K562 (cell line): Measurements from ENCODE around the gene C1QTNF12. TPM values are rescaled to one million over a fixed set of nuclear protein-coding genes. Genes with fewer than 3 reads are reported as not detected.

Source experiments
- ATAC-seq: fragments of 200-7000 bp; cut with Tn5 transposase; 3 replicates; pipeline ENCODE4 v1.9.1; 2020; ENCODE audit warnings: moderate library complexity
- BruUV-seq: library from RNA; stranded (reverse); fragments of 400-500 nt; replicated peaks from 2 replicates; lab custom pipeline; 2021; lab: Mats Ljungman, UMichigan
- CTCF ChIA-PET: fragments of 300-600 bp; formaldehyde crosslinking; extraction: SDS; loops from one replicate; lab custom pipeline; 2021; ENCODE audit warnings: low intra/inter-chr PET ratio; lab: Yijun Ruan, JAX
- POLR2A ChIA-PET: fragments of 300-600, 350-650 bp; sonication (Branson Sonifier 250); formaldehyde crosslinking; extraction: SDS; loops from one replicate; lab custom pipeline; 2021; ENCODE audit warnings: antibody characterized with exemption, inconsistent platforms; lab: Yijun Ruan, JAX
- DNase-seq, 4 experiments: peaks; one replicate each; pipeline versions ENCODE4 v3.0.0 to v3.0.0-alpha.2; 2011 to 2018; ENCODE audit warnings: low spot score in 3 of 4, mixed read lengths in 3 of 4; ENCODE audit errors: extremely low read depth in 1 of 4
- FAIRE-seq: peaks from 2 replicates; lab custom pipeline; 2011; peaks lifted over from hg19 to GRCh38; lab: Jason Lieb, UNC
- H2AFZ ChIP-seq: 2 replicates; pipeline ENCODE4 v1.6.0; 2011; ENCODE audit warnings: low read depth, low read length, control low read depth, inconsistent platforms
- H3K27ac ChIP-seq: fragments of 200-600 bp; 3 replicates; pipeline ENCODE4 v1.8.0; 2011; ENCODE audit warnings: low read depth, mild to moderate bottlenecking, control low read depth, inconsistent platforms, low read length, moderate library complexity, mixed read lengths; ENCODE audit errors: extremely low read depth
- H3K27me3 ChIP-seq, 2 experiments: fragments of 300-600 bp in 1 of 2; 2 replicates in 1 of 2; 3 replicates in 1 of 2; pipeline versions ENCODE4 v1.6.0 to v1.8.0; 2011; ENCODE audit warnings: inconsistent platforms in 2 of 2, low read length in 2 of 2, mild to moderate bottlenecking in 1 of 2, mixed read lengths in 1 of 2, moderate library complexity in 1 of 2; ENCODE audit not compliant: control insufficient read depth in 2 of 2, insufficient read depth in 2 of 2
- H3K36me3 ChIP-seq: fragments of 300-600 bp; 3 replicates; pipeline ENCODE4 v1.8.0; 2011; ENCODE audit warnings: mild to moderate bottlenecking, low read length, inconsistent platforms; ENCODE audit not compliant: control insufficient read depth, insufficient read depth
- H3K4me1 ChIP-seq, 2 experiments: fragments of 200-600 bp in 1 of 2; replicated peaks in 1 of 2; 2 replicates in 1 of 2; 3 replicates in 1 of 2; pipeline versions ENCODE4 v1.5.1 to v1.8.0; 2011; ENCODE audit warnings: inconsistent platforms in 2 of 2, low read length in 2 of 2, mild to moderate bottlenecking in 1 of 2, mixed read lengths in 1 of 2, moderate library complexity in 1 of 2; ENCODE audit not compliant: control insufficient read depth in 2 of 2, insufficient read depth in 2 of 2
- H3K4me2 ChIP-seq: 2 replicates; pipeline ENCODE4 v1.6.1; 2011; ENCODE audit warnings: low read length, control low read depth, inconsistent platforms, mixed read lengths; ENCODE audit not compliant: insufficient read depth
- H3K4me3 ChIP-seq: fragments of 200-600 bp; sonication (generic), shearing (Covaris generic); 2 replicates; pipeline ENCODE4 v1.5.1; 2016; ENCODE audit warnings: control low read depth, inconsistent platforms
- H3K79me2 ChIP-seq: fragments of 200-600 bp; 3 replicates; pipeline ENCODE4 v1.8.0; 2011; ENCODE audit warnings: low read length, inconsistent platforms; ENCODE audit not compliant: control insufficient read depth, insufficient read depth
- H3K9ac ChIP-seq, 2 experiments: 2 replicates each; pipeline versions ENCODE4 v1.6.0 to v1.6.1; 2011; ENCODE audit warnings: low read depth in 2 of 2, low read length in 2 of 2, control low read depth in 1 of 2, inconsistent platforms in 1 of 2, mild to moderate bottlenecking in 1 of 2, mixed read lengths in 1 of 2; ENCODE audit not compliant: insufficient read depth in 1 of 2
- H3K9me1 ChIP-seq: one replicate; pipeline ENCODE4 v1.6.0; 2011; ENCODE audit warnings: inconsistent platforms, mild to moderate bottlenecking, low read length, moderate library complexity; ENCODE audit not compliant: control insufficient read depth, insufficient read depth
- H3K9me3 ChIP-seq: replicated peaks from 2 replicates; pipeline ENCODE4 v1.5.1; 2011; ENCODE audit warnings: low read depth, low read length, inconsistent platforms; ENCODE audit not compliant: control insufficient read depth, insufficient read depth
- H4K20me1 ChIP-seq: replicated peaks from 2 replicates; pipeline ENCODE4 v1.6.1; 2011; ENCODE audit warnings: low read length, inconsistent platforms, mixed read lengths; ENCODE audit not compliant: control insufficient read depth, insufficient read depth
- BRCA1 ChIP-seq, 2 experiments: fragments of 450-650 bp in 1 of 2; sonication (generic) in 1 of 2; formaldehyde crosslinking in 1 of 2; IDR thresholded peaks; 2 replicates each; pipeline versions ENCODE4 v1.5.0 to v1.6.1; 2017 to 2020; ENCODE audit warnings: mild to moderate bottlenecking in 1 of 2, missing genetic modification reagents in 1 of 2
- ESRRB ChIP-seq: fragments of 250-450 bp; sonication (Bioruptor Pico); IDR thresholded peaks from 2 replicates; pipeline ENCODE4 v1.5.0; 2020; ENCODE audit warnings: mild to moderate bottlenecking, moderate library complexity, borderline replicate concordance
- NFXL1 ChIP-seq: fragments of 450-650 bp; formaldehyde crosslinking; IDR thresholded peaks from 2 replicates; pipeline ENCODE4 v1.4.0; 2021; ENCODE audit warnings: mild to moderate bottlenecking
- POLR2G ChIP-seq: fragments of 200-400 bp; formaldehyde crosslinking; IDR thresholded peaks from 2 replicates; pipeline ENCODE4 v1.6.1; 2017; ENCODE audit warnings: low read depth, mild to moderate bottlenecking, antibody characterized with exemption, low read length, moderate library complexity
- RBFOX2 ChIP-seq: fragments of 200-400 bp; formaldehyde crosslinking; IDR thresholded peaks from 2 replicates; pipeline ENCODE4 v1.6.1; 2017; ENCODE audit warnings: low read depth, mild to moderate bottlenecking, low read length, moderate library complexity
- ZNF121 ChIP-seq: sonication (generic); formaldehyde crosslinking; conservative IDR thresholded peaks from 2 replicates; pipeline ENCODE4 v1.8.0; 2022; ENCODE audit warnings: missing genetic modification reagents
- ZNF23 ChIP-seq: fragments of 250-450 bp; sonication (Bioruptor Pico); IDR thresholded peaks from 2 replicates; pipeline ENCODE4 v1.4.0; 2020; ENCODE audit warnings: mild to moderate bottlenecking
- WGBS: fragments of 100-300 bp; shearing (Covaris generic); methylation state at CpG from one replicate; pipeline ENCODE4 v1.1.6; 2016; ENCODE audit warnings: low coverage, mixed read lengths; ENCODE audit not compliant: insufficient coverage; ENCODE audit errors: missing lambda C conversion rate; 5-methylcytosine and 5-hydroxymethylcytosine counted together
- in situ Hi-C: fragments of 300-500 bp; cut with MboI; formaldehyde crosslinking; loops from 4 replicates; pipeline ENCODE4 v1.15.0; 2018; ENCODE audit warnings: inconsistent platforms, mixed read lengths
- intact Hi-C: fragments of 100-400 bp; cut with micrococcal nuclease; formaldehyde crosslinking; loops from 2 replicates; pipeline ENCODE4 v1.14.2; 2022
- polyA plus RNA-seq, 8 experiments: library from polyadenylated mRNA; depleted of rRNA in 4 of 8; stranded (reverse) in 5 of 8; unstranded in 3 of 8; fragments of >200 nt; fragmentation: Nextera tagmentation in 2 of 8; fragmentation: Illumina TruSeq in 1 of 8; extraction: Ambion mirVana in 2 of 8; extraction: Trizol in 1 of 8; gene quantifications; 2 replicates each; pipeline versions ENCODE4 v1.2.1 to v1.2.3, GENCODE V29; 2011 to 2014; ENCODE audit warnings: inconsistent platforms in 1 of 8, missing spikeins in 1 of 8
- total RNA-seq, 7 experiments: library from RNA; depleted of rRNA in 6 of 7; stranded (reverse); fragments of >200 nt in 6 of 7; fragmentation: Illumina TruSeq in 2 of 7; extraction: Trizol in 2 of 7; gene quantifications; 2 replicates each; pipeline versions ENCODE4 v1.2.1 to v1.2.3, GENCODE V29; 2011 to 2021; ENCODE audit warnings: low replicate concordance in 1 of 7

Gene C1QTNF12
- total and polyA plus RNA-seq, 9 of the 15 experiments (the other 6 are each of a cell fraction or from before 2014, with no cell fraction given): 0.11 to 4.3 (median 0.93) TPM; not detected in 3

DNA sequence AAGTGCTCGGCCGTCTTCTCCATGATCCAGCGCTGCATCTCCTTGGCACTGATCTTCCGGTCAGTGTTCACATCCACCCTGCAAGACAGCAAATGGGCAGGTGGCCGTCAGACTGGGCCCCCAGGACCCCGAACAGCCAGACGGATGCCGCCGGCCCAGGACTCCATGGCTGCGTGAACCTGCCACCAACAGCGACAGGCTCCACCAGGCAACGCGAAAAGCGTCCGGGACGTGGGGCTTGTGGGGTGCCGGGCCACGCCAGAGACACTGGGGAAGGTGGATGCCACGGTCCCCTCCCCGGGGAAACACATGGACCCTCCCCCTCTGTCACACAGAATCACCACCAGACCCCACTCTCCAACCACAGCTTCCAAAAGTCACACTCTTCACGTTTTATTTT is 22.6 kb downstream of the C1QTNF12 start:
- no peak overlapping the region for H3K27ac ChIP-seq
- no peak for ATAC-seq
- no peak overlapping the region for H3K4me2 ChIP-seq
- peaks cover 97% of the 10 kb centered on the region; the same call in 2 of the 3 replicates for H3K36me3 ChIP-seq
- H3K9me1 ChIP-seq: no peaks in the 10 kb centered on the region
- TF ChIP-seq NFXL1 (CRISPR knock-in tag) (no peak), POLR2G (peak; percentile 51), RBFOX2 (0 out of 2 replicates have a peak, but pooled peaks have one; percentile 38)
- ChIA-PET CTCF (no interaction called here), POLR2A (interaction anchor here (1.2 kb wide), 1 partner anchor 11 kb away, joined by 3 read pairs; no protein-coding TSS in a partner anchor)
- no peak for DNase-seq
- peaks cover 49% of the 10 kb centered on the region for H3K79me2 ChIP-seq
- peaks cover 9% of the 10 kb centered on the region; the same call in 1 of the 2 replicates for H4K20me1 ChIP-seq
- no peaks in the 10 kb centered on the region for H3K27me3 ChIP-seq
- 0 out of 4 replicates have a peak overlapping the region, but pooled peaks of 1 of the 2 experiments have one; percentile 2 for H3K9ac ChIP-seq
- WGBS: 95% methylated on average over 20 of the region's 21 CpGs
- BruUV-seq: no TSS peak
- H2AFZ ChIP-seq: no peak overlapping the region
- FAIRE-seq: no peak
- in situ Hi-C loops (no loop called here), intact Hi-C loops (no loop called here)
- no peaks in the 10 kb centered on the region for H3K9me3 ChIP-seq
- no peak overlapping the region for H3K4me3 ChIP-seq
- H3K4me1 ChIP-seq: peaks cover 0 to 63% of the 10 kb centered on the region in 2 experiments; a peak in 2 of 5 replicates

- no TSS peak for BruUV-seq
- POLR2A ChIA-PET: interaction anchor here (1.2 kb wide), 1 partner anchor 10 kb away, joined by 3 read pairs; no protein-coding TSS in a partner anchor
- no peaks in the 10 kb centered on the region for H3K9me3 ChIP-seq
- no peaks in the 10 kb centered on the region for H3K27me3 ChIP-seq
- H3K36me3 ChIP-seq: peaks cover 97% of the 10 kb centered on the region; the same call in 2 of the 3 replicates
- H3K4me1 ChIP-seq: peaks cover 0 to 63% of the 10 kb centered on the region in 2 experiments; a peak in 1 of 5 replicates
- CTCF ChIA-PET: no interaction called here
- intact Hi-C loops: no loop called here
- DNase-seq: no peak
- peaks cover 43% of the 10 kb centered on the region for H3K79me2 ChIP-seq
- in situ Hi-C loops: no loop called here
- ATAC-seq: no peak
- no peak overlapping the region for H2AFZ ChIP-seq
- no peak overlapping the region for H3K27ac ChIP-seq
- TF ChIP-seq ZNF23 (CRISPR knock-in tag) (no peak), ESRRB (CRISPR knock-in tag) (no peak), BRCA1 (IDR thresholded peaks at IDR 0.05) (no peak), BRCA1 (CRISPR knock-in tag; IDR thresholded peaks at IDR 0.05) (0 out of 2 replicates have a peak, but pooled peaks have one; percentile 24), POLR2G (peak; percentile 51; the same call in 1 of the 2 replicates), RBFOX2 (peak; percentile 34; the same call in 1 of the 2 replicates), ZNF121 (CRISPR knock-in tag) (peak; percentile 73)
- TF ChIP-seq, all 486 proteins: peak for 4
- no peak for FAIRE-seq
- H3K9ac ChIP-seq: no peak overlapping the region
- H3K4me2 ChIP-seq: no peak overlapping the region
- 100% methylated on average over 13 of the region's 15 CpGs for WGBS
- peaks cover 9% of the 10 kb centered on the region; the same call in 1 of the 2 replicates for H4K20me1 ChIP-seq
- H3K9me1 ChIP-seq: no peaks in the 10 kb centered on the region
- no peak overlapping the region for H3K4me3 ChIP-seq
Measured at GRCh38 chr1:1223321-1223720, 23.2 kb downstream of the C1QTNF12 start.
